ENCODE results near the gene TEKT3.

TEKT3 gene
- total RNA-seq: 0 to 0.34 reads per million in 2 donors

DNA sequence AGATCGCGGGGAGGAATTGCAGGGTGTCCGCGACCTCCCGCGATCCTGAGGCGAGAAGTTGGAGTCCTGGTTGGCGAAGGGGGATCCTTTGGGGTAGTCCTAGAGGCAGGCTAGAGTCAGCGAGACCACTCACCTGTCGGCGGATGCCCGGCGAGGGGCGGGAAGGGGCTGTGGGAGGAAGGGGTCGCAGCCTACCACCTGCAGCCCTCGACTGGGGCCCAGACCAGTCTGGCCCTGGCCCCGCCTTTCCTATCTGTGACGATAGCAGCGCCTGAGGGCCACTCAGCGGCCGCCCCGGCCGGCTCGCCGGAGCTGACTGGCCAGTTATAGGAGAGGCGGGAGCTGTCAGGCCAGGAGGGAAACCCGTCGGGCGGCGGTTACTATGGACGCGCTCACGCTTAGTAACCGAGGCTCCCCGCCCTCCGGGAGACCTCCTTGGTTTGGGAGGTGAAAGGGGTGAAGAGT is at the start of gene TEKT3:
Gene TEKT3 (minus strand): TSS at position 213 of the 465 bp plus-strand sequence. CDS start 10,012 bp downstream, outside the sequence.
- peak in 1 of 5 experiments; percentile 1 for DNase-seq

- no peak for DNase-seq
Observed at GRCh38 chr17:15388356-15389041, 47.1 kb upstream of the TEKT3 start.

- no peak for DNase-seq
Observed at GRCh38 chr17:15386083-15386482, 44.7 kb upstream of the TEKT3 start.

GRCh38 chr17:15385305-15385704 is 43.9 kb upstream of the TEKT3 start:
- DNase-seq: no peak

GRCh38 chr17:15384142-15384787 is 42.9 kb upstream of the TEKT3 start:
- DNase-seq: no peak

GRCh38 chr17:15382914-15383313 is 41.5 kb upstream of the TEKT3 start:
- no peak for DNase-seq

DNA sequence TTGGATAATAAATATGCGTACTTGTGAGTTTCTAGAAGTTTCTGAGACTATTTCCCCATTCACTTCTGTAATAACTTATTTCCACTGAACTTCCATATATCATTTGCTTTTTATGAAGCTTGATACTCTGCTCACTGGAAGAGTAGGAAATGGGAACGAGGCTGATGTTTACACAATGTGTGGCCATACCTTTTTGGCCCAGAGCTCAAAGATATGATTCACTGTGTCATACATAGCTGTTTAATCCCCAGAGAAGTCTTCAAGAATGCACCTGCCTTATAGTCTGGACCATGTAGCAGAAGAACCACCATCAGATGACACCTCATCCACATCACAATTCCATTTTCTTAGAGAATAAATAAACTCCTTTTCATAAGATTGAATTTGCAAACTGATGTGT is 40.3 kb upstream of the TEKT3 start:
- DNase-seq: no peak

GRCh38 chr17:15380446-15380845 is 39.0 kb upstream of the TEKT3 start:
- DNase-seq: no peak

- no peak for DNase-seq
Observed at GRCh38 chr17:15379659-15380058, 38.3 kb upstream of the TEKT3 start.

GRCh38 chr17:15378243-15378642 is 36.8 kb upstream of the TEKT3 start:
- DNase-seq: no peak

- DNase-seq: no peak
Observed at GRCh38 chr17:15377616-15378015, 36.2 kb upstream of the TEKT3 start.

DNA sequence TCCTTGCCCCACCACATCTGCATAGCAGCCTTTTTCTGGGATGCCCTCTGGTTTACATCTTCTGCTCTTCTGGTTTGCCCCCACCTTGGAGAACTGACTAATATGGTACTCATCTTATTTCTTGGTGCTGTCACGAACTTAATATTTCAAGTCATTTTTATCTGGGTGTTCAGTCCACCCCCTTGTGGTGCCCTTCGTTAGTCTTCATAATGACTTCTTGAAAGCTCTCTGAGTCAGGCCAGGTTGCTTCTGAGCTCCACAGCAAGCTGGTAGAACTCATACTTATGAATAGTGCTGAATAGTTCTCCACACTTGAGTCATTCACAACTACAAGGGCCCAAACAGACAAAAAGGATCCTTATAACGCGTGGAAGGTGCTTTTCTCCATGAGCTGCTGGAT is 35.8 kb upstream of the TEKT3 start:
- DNase-seq: no peak

GRCh38 chr17:15371376-15372130 is 30.2 kb upstream of the TEKT3 start:
- no peak for DNase-seq

DNA sequence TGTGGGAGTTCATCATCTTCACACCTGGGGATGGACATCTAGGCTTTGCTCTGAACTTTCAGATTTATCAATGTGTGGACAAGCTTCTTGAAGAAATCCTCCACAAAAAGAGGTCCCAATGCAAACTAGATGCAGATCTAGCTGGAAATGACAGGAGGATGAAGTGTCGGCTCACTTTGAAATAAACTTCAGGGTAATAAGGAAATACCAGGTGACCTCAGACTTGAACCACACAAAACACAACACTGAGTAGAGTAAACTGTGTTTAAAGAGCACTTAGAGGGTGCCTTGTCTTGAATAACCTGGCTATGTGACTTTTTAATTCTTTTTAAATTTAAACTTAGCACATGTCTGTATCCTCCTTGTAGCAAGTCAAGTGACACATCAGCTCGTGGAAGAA is 27.2 kb upstream of the TEKT3 start:
- DNase-seq: no peak

GRCh38 chr17:15366026-15366425 is 24.6 kb upstream of the TEKT3 start:
- DNase-seq: no peak

DNA sequence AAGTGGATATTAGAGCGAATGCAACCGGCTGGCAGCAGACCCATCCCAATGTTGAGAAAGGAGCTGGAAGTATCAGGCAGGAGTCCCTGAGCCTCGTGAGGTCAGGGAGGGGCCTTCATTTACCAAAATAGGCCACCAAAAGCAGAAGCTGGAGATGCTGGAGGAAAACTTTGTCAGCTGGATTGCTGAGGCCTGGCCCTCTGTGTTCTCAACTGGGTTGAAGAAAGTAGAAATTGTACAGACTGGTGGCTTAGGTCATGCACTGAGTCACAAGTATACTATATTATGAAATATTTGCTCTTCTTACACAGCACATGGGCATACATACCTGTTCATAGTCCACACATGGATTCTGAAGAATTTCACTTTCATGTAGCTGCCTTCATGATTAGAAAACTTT is 23.2 kb upstream of the TEKT3 start:
- no peak for DNase-seq

DNA sequence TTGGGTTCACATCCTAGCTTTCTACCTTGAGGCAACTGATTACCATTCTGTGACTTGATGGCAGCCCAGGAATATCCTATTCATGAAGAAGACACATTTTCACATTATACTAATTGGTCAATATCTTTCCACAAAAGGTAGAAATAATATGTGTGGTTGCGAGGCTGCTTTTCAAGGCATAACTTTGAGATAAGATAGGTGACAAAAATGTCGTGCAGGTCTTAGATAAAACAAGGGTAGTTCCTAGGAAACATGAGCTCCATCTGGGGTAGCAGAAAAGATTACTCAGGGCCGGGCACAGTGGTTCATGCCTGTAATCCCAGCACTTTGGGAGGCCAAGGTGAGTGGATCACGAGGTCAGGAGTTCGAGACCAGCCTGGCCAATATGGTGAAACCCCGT is 22.3 kb upstream of the TEKT3 start:
- DNase-seq: no peak

GRCh38 chr17:15361592-15361991 is 20.2 kb upstream of the TEKT3 start:
- no peak for DNase-seq

DNA sequence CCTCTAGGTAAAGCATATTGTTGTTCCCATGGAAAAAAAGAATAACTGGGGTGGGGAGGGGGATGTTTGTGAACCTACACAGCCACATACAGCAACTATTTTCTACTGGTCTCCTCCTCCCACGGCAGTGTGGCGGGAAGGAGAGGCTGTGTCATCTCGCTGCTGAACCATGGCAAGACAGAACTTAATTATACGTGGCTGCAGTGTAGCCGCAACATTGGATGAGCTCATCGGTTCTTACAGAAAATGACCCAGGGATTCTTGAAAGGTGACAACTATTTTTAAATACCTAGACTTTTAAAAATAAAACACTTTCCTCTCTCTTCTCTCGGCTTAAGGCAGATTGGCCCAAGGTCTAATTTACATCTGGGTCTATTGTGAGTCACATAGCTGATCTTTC is 19.8 kb upstream of the TEKT3 start:
- DNase-seq: no peak

- no peak for DNase-seq
Observed at GRCh38 chr17:15354256-15354655, 12.9 kb upstream of the TEKT3 start.

DNA sequence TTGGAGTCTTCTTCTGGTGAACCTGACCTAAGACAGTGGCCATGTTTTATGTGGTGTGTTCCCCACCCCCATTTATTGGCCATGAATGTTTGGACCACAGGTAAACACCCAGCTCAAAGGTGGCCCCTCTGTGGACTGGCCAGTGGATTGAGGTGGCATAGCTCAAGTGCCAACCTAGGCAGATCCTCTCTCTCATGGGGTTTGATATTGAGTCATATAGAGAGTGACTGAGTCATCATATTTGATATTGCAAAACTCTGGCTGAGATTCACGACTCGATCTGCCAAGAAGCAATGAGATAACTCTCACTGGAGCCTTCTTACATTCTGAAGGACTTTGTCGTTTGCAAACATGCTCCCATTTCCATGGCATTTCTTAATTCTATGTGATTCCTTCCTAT is 10.5 kb upstream of the TEKT3 start:
- DNase-seq: peak in 1 of 5 experiments; percentile 10

- DNase-seq: no peak
Observed at GRCh38 chr17:15351478-15351840, 10.1 kb upstream of the TEKT3 start.

- DNase-seq: no peak
Observed at GRCh38 chr17:15350777-15351477, 9.5 kb upstream of the TEKT3 start.

All from T-helper 2 cell (primary cell).